ENCODE data around the gene NRF1. TPM values are rescaled to one million over a fixed set of nuclear protein-coding genes. Genes with fewer than 3 reads are reported as not detected.

NRF1 gene
- total RNA-seq, 1 donor from 2014 or later, result 16.7 TPM

DNA sequence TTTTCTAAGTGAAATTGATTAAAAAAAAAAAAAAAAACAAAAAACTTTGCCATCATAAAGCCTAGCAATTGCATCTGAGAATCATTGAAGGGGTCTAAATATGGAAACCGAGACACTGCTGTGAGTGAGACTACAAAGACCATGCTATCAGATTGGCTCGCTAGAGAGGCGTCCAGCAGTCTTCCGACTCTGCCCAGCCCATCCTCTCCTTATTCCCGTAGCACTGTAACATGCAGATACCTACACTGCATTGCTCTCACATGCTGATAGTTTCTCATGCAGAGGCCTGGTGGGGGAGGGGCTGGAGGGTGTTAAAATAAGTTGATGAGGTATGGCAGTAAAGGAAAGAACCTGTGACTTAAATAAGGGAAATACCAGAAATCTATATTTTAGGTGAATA is 130.7 kb downstream of the NRF1 start:
- Histone ChIP-seq H3K27me3 (ENCODE audit: low read depth) (no peaks in the 10 kb centered on the region), H3K36me3 (peaks cover 65% of the 10 kb centered on the region), H3K4me1 (no peaks in the 10 kb centered on the region), H3K9me3 (no peaks in the 10 kb centered on the region), H3K27ac (no peak overlapping the region), H3K4me3 (no peak overlapping the region)
- no peak for ATAC-seq
- no peak for DNase-seq
- intact Hi-C loops (cut with DNase I), result no loop called here
- TF ChIP-seq, protein P1, sequence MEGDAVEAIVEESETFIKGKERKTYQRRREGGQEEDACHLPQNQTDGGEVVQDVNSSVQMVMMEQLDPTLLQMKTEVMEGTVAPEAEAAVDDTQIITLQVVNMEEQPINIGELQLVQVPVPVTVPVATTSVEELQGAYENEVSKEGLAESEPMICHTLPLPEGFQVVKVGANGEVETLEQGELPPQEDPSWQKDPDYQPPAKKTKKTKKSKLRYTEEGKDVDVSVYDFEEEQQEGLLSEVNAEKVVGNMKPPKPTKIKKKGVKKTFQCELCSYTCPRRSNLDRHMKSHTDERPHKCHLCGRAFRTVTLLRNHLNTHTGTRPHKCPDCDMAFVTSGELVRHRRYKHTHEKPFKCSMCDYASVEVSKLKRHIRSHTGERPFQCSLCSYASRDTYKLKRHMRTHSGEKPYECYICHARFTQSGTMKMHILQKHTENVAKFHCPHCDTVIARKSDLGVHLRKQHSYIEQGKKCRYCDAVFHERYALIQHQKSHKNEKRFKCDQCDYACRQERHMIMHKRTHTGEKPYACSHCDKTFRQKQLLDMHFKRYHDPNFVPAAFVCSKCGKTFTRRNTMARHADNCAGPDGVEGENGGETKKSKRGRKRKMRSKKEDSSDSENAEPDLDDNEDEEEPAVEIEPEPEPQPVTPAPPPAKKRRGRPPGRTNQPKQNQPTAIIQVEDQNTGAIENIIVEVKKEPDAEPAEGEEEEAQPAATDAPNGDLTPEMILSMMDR (IDR thresholded peaks at IDR 0.05), result no peak

GRCh38 chr7:129746857-129747529 is 135.5 kb downstream of the NRF1 start:
- no peak overlapping the region for H3K4me3 ChIP-seq
- no peaks in the 10 kb centered on the region for H3K4me1 ChIP-seq
- no peaks in the 10 kb centered on the region for H3K9me3 ChIP-seq
- no peaks in the 10 kb centered on the region for H3K27me3 ChIP-seq (ENCODE audit: low read depth)
- H3K36me3 ChIP-seq, result peaks cover 56% of the 10 kb centered on the region
- intact Hi-C loops (cut with DNase I), result no loop called here
- DNase-seq (no peak), ATAC-seq (no peak)
- TF ChIP-seq, protein P1 (IDR thresholded peaks at IDR 0.05), result no peak
- H3K27ac ChIP-seq, result no peak overlapping the region

GRCh38 chr7:129748356-129749109 is 137.0 kb downstream of the NRF1 start:
- ATAC-seq, result no peak
- DNase-seq, result no peak
- intact Hi-C loops (cut with DNase I), result no loop called here

GRCh38 chr7:129750091-129750490 is 138.6 kb downstream of the NRF1 start:
- no peak overlapping the region for H3K27ac ChIP-seq
- no peaks in the 10 kb centered on the region for H3K9me3 ChIP-seq
- H3K36me3 ChIP-seq, result peaks cover 52% of the 10 kb centered on the region
- DNase-seq (no peak), ATAC-seq (no peak)
- H3K4me1 ChIP-seq, result no peaks in the 10 kb centered on the region
- intact Hi-C loops (cut with DNase I), result no loop called here
- H3K27me3 ChIP-seq (ENCODE audit: low read depth), result no peaks in the 10 kb centered on the region
- H3K4me3 ChIP-seq, result no peak overlapping the region
- TF ChIP-seq, protein P1 (IDR thresholded peaks at IDR 0.05), result no peak

More at GRCh38 chr7:129748356-129749109, 137.0 kb downstream of the NRF1 start:
- no peaks in the 10 kb centered on the region for H3K9me3 ChIP-seq
- TF ChIP-seq, protein P1 (IDR thresholded peaks at IDR 0.05), result no peak
- no peaks in the 10 kb centered on the region for H3K27me3 ChIP-seq (ENCODE audit: low read depth)
- H3K27ac ChIP-seq, result no peak overlapping the region
- no peaks in the 10 kb centered on the region for H3K4me1 ChIP-seq
- no peak overlapping the region for H3K4me3 ChIP-seq
- peaks cover 49% of the 10 kb centered on the region for H3K36me3 ChIP-seq

GRCh38 chr7:129750501-129750900 is 139.0 kb downstream of the NRF1 start:
- H3K36me3 ChIP-seq, result peaks cover 55% of the 10 kb centered on the region
- no peaks in the 10 kb centered on the region for H3K27me3 ChIP-seq (ENCODE audit: low read depth)
- H3K4me1 ChIP-seq, result no peaks in the 10 kb centered on the region
- ATAC-seq (no peak), DNase-seq (no peak)
- no peak overlapping the region for H3K4me3 ChIP-seq
- intact Hi-C loops (cut with DNase I), result no loop called here
- no peak overlapping the region for H3K27ac ChIP-seq
- no peaks in the 10 kb centered on the region for H3K9me3 ChIP-seq
- TF ChIP-seq, protein P1 (IDR thresholded peaks at IDR 0.05), result no peak
